HG02884 (cell line): ENCODE results near the gene SLC2A2.

Source experiments
- ATAC-seq: cut with Tn5 transposase; IDR thresholded peaks from one replicate; pipeline ENCODE4 v1.9.1; 2021; ENCODE audit warnings: mild to moderate bottlenecking, moderate library complexity; ENCODE audit not compliant: unreplicated experiment

The SLC2A2 gene

DNA sequence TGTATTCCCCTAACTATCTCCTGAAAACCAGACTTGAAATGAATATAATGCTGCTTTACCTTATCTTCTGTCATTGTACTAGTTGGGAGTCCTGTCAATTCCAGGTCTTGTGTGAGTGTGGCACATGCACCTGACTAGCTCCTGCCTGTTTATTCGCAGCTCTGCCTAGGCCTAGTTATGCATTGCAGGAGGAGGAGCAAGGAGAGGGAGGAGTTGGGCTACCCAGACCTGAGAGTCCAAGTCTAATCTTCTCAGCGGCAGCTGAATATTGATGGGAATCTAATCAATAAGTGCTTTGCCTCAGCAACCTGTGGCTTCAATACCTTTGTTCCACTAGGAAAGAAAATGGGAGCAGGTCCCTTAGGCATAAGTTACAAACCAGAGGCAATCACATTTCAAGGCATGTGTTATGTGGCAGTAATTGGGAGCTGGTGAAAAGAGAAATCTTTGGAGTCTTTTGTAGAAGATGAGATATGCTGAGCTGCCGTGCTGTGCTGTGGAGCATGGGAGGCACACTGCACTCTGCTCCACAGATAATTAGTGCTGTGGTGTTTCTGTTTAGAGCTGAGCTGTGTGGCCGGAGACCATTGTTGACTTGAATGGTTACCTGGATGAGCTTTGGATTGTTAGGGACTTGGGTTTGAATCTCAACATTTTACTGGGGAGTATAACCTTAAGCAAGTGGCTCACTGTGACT is at the start of gene SLC2A2:
SLC2A2 (minus strand) TSS at position 124 of the 697 bp plus-strand sequence; CDS start at position 74, 50 bp downstream.
- no peak for ATAC-seq

DNA sequence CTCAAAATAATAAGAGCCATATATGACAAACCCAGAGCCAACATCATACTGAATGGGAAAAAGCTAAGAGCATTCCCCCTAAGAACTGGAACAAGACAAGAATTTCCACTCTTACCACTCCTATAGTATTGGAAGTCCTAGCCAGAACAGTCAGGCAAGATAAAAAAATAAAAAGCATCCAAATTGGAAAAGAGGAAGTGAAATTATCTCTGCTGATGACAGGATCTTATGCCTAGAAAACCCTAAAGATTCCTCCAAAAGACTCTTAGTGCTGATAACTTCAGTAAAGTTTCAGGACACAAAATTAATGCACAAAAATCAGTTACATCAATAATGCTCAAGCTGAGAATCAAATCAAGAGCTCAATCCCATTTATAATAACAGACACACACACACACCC is 45.9 kb upstream of the SLC2A2 start:
- ATAC-seq = no peak

GRCh38 chr3:171068658-171069057 is 42.1 kb upstream of the SLC2A2 start:
- ATAC-seq = no peak

GRCh38 chr3:171066206-171066605 is 39.7 kb upstream of the SLC2A2 start:
- ATAC-seq = no peak

DNA sequence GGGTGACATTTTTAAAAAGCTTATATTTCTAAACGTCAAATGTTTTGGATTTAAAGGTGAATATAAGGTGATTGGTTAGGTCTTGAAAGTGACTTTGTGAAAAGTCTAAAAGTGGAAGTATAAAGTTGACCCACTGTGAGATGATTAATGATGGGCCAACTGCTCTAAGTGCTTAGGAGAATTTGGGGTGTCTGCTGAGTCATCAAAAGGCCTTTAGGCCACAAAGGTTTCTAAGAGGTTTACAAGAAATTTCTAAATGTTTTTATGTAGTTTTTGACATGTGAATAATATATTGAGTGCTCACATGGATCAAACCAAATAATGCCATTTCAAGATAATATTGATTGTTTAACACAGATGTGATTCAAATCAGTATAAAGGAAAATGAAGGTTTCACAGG is 39.2 kb upstream of the SLC2A2 start:
- ATAC-seq = no peak

- ATAC-seq = no peak
Observed at GRCh38 chr3:171064461-171064860, 37.9 kb upstream of the SLC2A2 start.

DNA sequence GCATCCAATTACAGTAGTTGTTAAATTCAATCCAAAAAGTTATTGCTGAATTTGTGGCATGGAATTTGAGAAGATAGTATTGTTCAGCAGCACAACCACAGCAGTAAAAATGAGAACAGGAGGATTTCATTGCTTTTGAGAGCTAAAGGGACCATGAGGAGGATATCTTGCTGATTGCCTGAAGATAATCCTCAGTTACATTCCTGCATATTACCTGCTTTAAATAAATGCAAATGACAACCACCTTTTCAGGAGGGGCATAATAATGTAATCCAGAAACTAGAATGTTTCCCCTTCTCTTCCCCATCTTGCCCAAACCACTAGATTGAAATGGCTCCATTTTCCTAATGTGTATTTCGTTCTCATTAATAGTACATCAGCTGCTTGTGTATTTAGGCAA is 35.2 kb upstream of the SLC2A2 start:
- ATAC-seq = no peak

- ATAC-seq = no peak
Observed at GRCh38 chr3:171059978-171060377, 33.5 kb upstream of the SLC2A2 start.

DNA sequence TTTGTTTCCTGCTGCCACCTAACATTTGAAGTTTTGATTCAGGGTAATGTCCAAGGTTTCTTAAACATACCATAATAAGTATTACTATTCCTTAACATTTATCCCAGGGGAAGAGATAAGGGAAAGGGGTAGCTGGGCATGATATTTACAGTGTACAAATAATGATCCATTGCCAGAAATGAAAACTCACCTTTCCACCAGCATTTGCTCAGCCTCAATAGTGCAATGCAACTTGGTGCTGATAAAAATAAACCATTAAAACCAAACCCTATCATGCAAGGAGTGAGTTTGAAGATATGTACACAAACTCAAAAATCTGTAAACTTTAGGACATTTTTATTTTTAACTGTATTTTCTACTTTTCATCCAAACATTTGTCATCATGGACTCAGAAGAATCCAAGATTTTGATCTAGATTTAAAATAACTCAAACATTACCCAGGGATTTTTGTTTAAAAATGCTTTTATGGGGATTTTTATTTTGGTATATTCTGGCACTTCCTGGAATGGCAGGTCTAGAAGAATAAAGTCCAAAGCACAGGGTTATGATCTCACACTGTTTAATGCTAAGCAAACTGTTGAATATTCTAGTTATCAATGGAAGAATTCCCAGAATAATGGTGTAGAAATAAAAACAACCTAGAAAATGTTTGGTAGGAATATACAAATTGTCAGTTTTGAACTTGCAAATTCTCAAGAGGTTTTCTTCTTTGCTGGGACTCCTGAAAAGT is 32.5 kb upstream of the SLC2A2 start:
- ATAC-seq = no peak

DNA sequence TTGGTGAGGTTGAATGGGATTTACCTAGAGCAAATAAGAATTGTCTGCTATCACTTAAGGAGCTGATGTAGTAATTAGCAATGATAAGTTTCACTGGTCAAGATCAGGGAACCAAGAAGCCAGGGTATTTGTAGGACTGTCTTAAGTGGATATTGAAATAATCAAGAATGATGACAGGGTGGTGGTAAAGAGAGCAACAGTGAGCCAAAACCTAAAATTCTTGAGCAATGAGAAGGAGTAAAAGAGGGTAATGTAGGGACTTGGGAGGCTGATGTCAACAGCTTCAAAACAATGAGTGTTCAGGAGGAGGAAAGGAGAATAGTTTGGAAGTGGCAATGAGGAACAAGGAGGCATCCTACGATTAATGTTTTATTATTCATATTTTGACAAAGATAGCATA is 31.5 kb upstream of the SLC2A2 start:
- no peak for ATAC-seq

GRCh38 chr3:171057072-171057471 is 30.6 kb upstream of the SLC2A2 start:
- ATAC-seq = no peak

DNA sequence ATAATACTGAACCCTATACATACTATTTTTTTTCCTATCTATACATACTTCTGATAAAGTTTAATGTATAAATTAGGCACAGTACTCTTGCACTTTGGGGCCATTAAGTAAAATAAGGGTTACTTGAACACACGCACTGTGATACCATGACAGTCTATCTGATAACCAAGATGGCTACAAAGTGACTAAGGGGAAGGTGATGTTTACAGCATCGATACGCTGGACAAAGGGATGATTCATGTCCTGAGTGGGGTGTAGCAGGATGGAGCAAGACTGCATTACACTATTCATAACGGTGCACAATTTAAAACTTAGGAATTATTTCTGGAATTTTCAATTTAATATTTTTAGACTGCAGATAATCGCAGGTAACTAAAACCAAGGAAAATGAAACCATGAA is 30.0 kb upstream of the SLC2A2 start:
- ATAC-seq = no peak

DNA sequence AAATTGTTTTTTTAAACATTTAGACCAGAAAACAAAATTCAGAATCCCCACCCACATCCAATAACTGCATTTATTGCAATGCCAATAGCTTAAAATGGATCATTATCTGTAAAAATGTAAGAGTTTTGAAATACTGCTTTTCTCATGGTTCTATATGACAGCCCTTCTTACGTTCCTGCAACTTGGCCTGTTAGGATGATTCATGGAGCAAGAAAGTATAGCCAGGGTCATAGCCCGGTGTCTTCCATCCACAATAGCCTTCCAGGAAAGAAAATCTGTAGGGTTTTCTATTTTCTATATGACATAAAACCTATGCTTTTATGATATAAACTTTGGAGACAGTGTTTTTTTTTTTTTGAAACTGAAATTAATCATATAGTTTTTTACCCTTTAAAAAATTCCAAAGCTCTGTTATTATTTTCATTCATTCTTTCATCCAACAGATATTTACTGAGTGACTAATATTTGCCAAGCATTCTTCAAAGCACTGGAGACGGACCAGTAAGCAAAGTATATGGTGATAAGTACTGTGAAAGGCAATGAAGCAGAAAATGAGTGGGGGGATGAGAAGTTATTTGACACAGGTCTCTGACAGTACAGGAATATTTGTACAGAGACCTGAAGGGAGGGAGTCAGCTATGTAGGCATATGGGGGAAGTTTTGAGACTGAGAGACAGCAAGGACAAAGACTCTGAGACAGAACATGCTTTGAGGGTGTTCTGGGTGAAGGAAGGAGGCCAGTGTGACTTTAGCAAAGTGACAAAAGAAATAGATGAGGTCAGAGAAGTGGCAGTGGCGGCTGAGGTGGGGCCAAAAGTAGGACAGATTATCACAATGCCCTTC is 29.0 kb upstream of the SLC2A2 start:
- ATAC-seq = no peak

- no peak for ATAC-seq
Observed at GRCh38 chr3:171054921-171055320, 28.4 kb upstream of the SLC2A2 start.

- ATAC-seq = no peak
Observed at GRCh38 chr3:171054231-171054630, 27.7 kb upstream of the SLC2A2 start.

GRCh38 chr3:171049861-171050444 is 23.4 kb upstream of the SLC2A2 start:
- peak; percentile 68 for ATAC-seq

- no peak for ATAC-seq
Observed at GRCh38 chr3:171046760-171047159, 20.2 kb upstream of the SLC2A2 start.

DNA sequence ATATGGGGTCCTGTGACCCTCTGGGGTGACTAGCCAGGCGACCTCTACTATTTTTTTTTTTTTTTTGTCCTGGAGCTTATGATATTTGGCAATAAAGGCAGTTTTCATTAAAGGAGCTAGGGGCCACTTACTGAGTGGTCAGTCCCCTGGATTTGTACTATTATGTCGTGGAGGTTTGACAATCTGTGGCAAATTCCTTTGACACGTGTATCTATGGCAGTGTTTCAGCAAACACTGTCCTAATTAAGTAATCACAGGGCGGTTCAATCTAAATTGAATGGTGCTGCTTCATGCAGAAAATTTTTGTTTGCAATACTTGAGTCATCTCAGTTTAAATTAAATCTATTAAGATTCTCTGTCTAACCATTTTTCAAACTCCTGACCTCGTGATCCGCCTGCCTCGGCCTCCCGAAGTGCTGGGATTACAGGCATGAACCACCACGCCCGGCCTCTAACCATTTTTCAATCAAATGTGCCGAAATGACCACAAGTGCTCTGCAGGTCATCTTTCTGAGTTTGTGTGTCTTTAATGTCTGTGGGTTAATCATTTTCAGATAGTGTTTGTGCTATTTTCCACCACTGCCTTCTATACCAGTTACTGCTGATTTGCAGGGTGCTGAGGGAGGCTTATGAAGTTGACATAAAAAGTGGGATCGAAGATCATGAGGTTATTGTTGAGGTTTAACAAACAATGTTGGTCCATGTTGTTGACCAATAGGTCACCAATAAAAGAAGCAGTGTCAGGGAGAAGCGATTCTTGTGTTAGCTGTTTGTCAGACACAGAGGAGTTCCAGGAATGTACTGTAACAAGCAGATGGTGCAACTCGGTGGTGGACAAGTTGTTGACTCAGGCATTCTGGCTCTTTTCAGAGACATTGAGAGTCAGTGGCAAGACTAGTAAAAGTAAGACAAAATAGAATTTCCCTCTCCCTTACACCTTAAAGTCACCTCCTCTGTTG is 18.6 kb upstream of the SLC2A2 start:
- no peak for ATAC-seq

DNA sequence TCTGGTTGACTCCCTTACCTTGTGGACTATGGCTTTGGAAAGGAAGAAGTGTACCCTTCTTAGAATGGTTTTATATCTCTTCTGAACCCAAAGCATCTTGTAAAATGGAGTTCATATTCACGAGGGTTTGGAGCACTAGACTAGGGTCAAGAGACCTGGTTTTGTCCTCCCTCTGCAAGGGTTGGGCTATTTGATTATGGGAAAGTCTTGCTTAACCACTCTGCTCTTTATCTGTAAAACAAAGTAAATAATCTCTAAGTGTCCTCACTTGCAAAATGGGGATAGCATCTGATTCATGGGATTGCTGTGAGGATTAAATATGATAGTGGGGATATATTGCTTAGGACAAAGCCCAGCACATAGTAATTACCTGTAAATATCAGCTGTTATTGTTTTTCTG is 17.9 kb upstream of the SLC2A2 start:
- ATAC-seq = no peak

GRCh38 chr3:171039674-171040073 is 13.2 kb upstream of the SLC2A2 start:
- no peak for ATAC-seq
